Skeletal muscle tissue (tissue), 4 donors: ENCODE data around the gene NUDT6. TPM values are rescaled to one million over a fixed set of nuclear protein-coding genes. Genes with fewer than 3 reads are reported as not detected.

Experiments used
- H3K27ac ChIP-seq: one replicate; pipeline ENCODE4 v1.7.0; 2013; ENCODE audit warnings: mild to moderate bottlenecking, low read depth, low read length, inconsistent platforms
- H3K27me3 ChIP-seq, 3 donors: one replicate each; pipeline ENCODE4 v1.7.0; 2013; ENCODE audit warnings: low read length in 3 of 3; ENCODE audit not compliant: control insufficient read depth in 3 of 3, insufficient read depth in 3 of 3
- H3K36me3 ChIP-seq, 3 donors: one replicate each; pipeline ENCODE4 v1.7.0; 2013; ENCODE audit warnings: low read length in 3 of 3; ENCODE audit not compliant: control insufficient read depth in 3 of 3, insufficient read depth in 3 of 3
- H3K4me1 ChIP-seq, 3 donors: one replicate each; pipeline ENCODE4 v1.7.0; 2013; ENCODE audit warnings: low read length in 3 of 3, mild to moderate bottlenecking in 3 of 3; ENCODE audit not compliant: control insufficient read depth in 3 of 3, insufficient read depth in 3 of 3
- H3K4me3 ChIP-seq, 3 donors: one replicate each; pipeline ENCODE4 v1.7.0; 2013; ENCODE audit warnings: low read length in 3 of 3
- H3K9ac ChIP-seq, 3 donors: one replicate each; pipeline ENCODE4 v1.7.0; 2013; ENCODE audit warnings: low read length in 3 of 3, mild to moderate bottlenecking in 3 of 3, moderate library complexity in 2 of 3, low read depth in 1 of 3
- H3K9me3 ChIP-seq, 3 donors: one replicate each; pipeline ENCODE4 v1.7.0; 2013; ENCODE audit warnings: low read length in 3 of 3; ENCODE audit not compliant: control insufficient read depth in 3 of 3
- total RNA-seq: library from RNA; depleted of rRNA; stranded (reverse); fragments of >200 nt; gene quantifications from one replicate; pipeline ENCODE4 v1.2.3, GENCODE V29; 2014
- donor health status: Osteomylitis.

Gene NUDT6
- total RNA-seq, 1 donor from 2014 or later: 9.9 TPM

DNA sequence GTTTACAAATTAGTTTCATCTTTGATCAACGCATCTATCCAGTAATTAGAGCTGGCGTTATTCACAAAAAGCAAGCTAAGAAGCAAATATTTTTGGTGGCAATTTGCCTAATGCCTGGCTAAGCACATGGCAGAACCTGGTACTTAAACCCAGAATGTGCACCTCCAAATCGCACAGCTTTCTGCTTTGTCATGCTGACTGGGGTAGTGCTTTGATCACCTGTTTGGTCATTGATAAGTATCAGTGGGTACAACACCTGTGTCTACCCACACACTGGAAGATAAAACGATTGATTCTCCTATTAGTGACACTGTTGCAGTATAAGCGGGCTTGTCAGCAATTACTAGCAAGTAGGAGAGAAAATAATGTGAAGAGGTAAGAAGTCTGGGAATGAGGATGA is 1.9 kb downstream of the NUDT6 start:
- Histone ChIP-seq H3K27ac (no peak overlapping the region), H3K36me3 (peaks cover 0 to 2% (median 0%) of the 10 kb centered on the region in 3 donors), H3K9me3 (no peaks in the 10 kb centered on the region), H3K9ac (no peak overlapping the region), H3K4me1 (peaks cover 8 to 13% (median 10%) of the 10 kb centered on the region in 3 donors), H3K27me3 (no peaks in the 10 kb centered on the region), H3K4me3 (no peak overlapping the region)

DNA sequence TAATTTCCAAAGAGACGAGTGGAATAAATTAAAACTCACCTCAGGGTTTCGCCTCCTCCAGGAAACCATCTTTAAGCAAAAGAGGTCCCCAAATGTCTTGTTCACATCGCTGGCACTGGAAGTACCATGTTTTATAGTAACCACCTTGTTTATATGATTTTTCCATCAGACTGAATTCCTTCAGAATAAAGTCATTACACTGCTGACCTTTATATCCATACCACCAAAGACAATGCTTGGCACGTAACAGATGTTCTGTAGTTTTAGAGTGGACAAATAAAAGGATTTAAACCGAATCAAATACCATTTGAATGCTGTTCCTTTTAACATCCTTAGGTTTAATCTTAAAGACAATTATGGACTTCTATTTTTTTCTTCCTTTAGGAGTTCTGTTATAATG is 4.7 kb downstream of the NUDT6 start:
- Histone ChIP-seq H3K4me3 (no peak overlapping the region), H3K36me3 (peaks cover 0 to 9% (median 3%) of the 10 kb centered on the region in 3 donors), H3K9ac (no peak overlapping the region), H3K27me3 (no peaks in the 10 kb centered on the region), H3K4me1 (peaks cover 0 to 7% (median 2%) of the 10 kb centered on the region in 3 donors), H3K27ac (no peak overlapping the region), H3K9me3 (no peaks in the 10 kb centered on the region)

DNA sequence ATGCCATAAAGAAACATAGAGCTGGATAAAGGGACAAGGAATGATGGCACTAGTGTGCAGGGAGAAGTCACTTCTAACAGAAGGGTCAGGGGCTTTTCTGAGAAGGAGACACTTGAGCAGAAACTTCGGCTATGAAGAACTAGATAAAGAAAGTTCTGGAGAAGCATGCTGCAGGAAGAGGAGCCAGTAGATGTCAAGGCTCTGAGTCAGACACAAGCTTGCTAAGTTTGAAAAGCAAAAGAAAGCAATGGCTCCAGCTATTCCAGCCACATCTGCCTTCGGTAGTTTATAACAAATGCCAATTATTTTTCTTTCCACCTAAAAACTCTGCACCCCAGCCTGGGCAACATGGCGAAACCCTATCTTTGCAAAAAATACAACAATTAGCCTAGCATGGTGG is 7.5 kb downstream of the NUDT6 start:
- Histone ChIP-seq H3K27ac (no peak overlapping the region), H3K9ac (no peak overlapping the region), H3K9me3 (no peaks in the 10 kb centered on the region), H3K4me3 (no peak overlapping the region), H3K27me3 (no peaks in the 10 kb centered on the region), H3K36me3 (peaks cover 0 to 14% (median 3%) of the 10 kb centered on the region in 3 donors), H3K4me1 (no peaks in the 10 kb centered on the region)

DNA sequence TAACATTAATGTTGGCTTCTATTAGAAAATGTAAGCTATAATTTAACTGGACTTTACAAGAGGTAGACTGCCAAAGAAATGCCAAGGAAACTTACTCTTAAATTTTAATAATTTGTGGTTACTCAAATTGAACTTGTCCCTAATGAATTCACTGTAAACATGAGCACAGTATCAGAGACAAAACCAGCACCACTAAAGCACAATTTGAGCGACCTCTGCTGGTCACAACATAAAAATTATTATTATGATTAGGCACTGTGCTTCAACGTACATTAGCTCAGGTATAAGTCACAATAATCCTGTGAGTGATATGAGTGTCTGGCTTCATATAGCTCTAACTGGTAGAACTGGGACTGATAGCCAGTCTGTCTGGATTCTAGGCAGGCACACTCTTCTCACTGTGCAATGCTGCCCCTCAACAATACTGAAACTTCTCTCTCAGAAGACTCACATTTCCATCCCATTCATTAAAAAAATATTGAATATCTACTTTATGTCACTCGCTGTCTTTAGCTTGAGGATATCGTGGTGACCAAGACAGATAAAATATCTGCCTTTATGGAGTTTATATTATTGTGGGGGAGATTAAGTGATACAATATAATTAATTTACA is 8.0 kb downstream of the NUDT6 start:
- no peak overlapping the region for H3K27ac ChIP-seq
- no peaks in the 10 kb centered on the region for H3K4me1 ChIP-seq
- H3K9ac ChIP-seq: no peak overlapping the region
- H3K27me3 ChIP-seq: no peaks in the 10 kb centered on the region
- no peak overlapping the region for H3K4me3 ChIP-seq
- no peaks in the 10 kb centered on the region for H3K9me3 ChIP-seq
- peaks cover 0 to 14% (median 6%) of the 10 kb centered on the region in 3 donors for H3K36me3 ChIP-seq

DNA sequence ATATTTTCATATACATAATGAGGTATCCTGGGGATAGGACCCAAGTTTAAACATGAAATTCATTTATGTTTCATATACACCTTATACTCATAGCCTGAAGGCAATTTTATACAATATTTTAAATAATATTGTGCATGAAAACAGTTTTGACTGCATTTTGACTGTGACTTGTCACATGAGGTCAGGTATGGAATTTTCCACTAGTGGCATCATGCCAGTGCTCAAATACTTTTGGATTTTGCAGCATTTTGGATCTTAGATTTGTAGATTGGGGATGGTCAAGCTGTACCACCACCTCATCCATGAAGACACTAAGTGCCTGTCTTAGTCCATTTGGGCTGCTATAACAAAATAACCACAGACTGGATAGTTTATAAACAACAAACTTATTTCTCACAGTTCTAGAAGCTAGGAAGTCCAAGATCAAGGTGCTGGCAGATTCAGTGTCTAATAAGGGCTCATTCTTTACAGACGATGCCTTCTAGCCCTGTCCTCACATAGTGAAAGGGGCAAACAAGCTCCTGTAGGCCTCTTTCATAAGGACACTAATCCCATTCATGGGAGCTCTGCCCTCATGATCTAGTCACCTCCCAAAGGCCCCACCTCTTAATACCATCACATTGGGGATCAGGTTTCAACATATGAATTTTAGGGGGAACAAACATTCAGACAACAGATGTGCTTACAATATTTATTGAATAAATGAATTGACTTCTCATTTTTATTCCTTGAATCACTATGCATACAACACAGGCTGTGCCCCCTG is 9.4 kb downstream of the NUDT6 start:
- Histone ChIP-seq H3K4me3 (no peak overlapping the region), H3K9ac (no peak overlapping the region), H3K27ac (no peak overlapping the region), H3K4me1 (no peaks in the 10 kb centered on the region), H3K36me3 (peaks cover 0 to 14% (median 6%) of the 10 kb centered on the region in 3 donors), H3K27me3 (no peaks in the 10 kb centered on the region), H3K9me3 (no peaks in the 10 kb centered on the region)

DNA sequence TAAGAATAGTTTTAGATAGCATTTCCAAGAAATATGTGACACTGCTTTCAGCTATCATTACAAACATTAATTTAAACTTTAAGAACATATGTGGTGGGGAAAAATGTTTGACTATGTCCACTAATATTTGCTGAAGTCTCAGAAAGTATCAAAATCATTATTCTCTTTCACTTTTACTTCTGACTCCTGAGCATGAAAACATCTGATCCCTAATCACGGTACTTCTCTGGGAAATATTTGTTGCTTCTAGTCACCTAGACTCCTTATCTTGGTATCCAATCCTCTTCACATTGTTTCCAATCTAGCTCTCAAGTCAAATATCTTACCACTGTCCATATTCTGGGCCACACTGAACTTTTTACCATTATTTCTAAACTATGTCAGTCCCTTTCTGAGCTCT is 10.8 kb downstream of the NUDT6 start:
- H3K4me1 ChIP-seq: no peaks in the 10 kb centered on the region
- H3K27me3 ChIP-seq: no peaks in the 10 kb centered on the region
- peaks cover 0 to 12% (median 6%) of the 10 kb centered on the region in 3 donors for H3K36me3 ChIP-seq

DNA sequence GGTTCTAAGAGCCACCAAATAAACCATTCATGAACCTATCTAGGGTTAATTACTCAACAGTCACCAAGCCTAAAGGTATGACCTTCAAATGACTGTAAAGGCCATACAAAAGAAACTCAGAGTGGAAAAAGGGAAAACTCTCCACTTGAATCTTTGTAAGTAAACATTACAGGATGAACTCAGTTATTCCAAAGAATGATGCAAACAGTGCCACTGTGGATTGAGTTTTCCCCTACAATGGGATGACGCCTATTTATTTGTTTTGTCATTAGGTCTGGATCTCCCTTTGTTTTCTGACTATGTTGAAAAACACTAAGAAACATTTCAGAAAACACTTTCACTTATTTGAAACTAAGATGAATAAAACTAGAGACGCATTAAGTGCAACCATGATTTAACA is 12.7 kb downstream of the NUDT6 start:
- no peak overlapping the region for H3K9ac ChIP-seq

More for the DNA sequence above, 10.8 kb downstream of the NUDT6 start:
- Histone ChIP-seq H3K9ac (no peak overlapping the region), H3K9me3 (no peaks in the 10 kb centered on the region), H3K27ac (no peak overlapping the region), H3K4me3 (no peak overlapping the region)

DNA sequence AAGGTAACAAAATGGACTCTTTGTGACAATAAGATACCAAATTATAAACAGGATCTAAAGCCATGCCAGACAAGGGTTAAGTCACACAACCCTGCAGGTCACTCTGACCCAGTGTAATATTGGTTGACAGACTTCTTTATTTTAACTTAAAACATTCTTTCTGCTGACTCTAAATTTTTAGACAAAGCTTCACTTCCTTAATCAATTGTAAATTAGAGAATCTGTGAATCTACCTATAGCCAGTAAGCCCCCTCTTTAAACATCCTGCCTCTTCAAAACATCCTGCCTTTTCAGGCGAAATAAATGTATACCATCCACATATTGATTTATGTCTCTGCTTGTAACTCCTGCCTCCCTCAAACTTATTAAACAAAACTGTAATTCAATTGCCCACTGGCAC is 14.2 kb downstream of the NUDT6 start:
- Histone ChIP-seq H3K4me1 (no peaks in the 10 kb centered on the region), H3K9ac (no peak overlapping the region), H3K27me3 (no peaks in the 10 kb centered on the region), H3K27ac (no peak overlapping the region), H3K4me3 (no peak overlapping the region), H3K36me3 (peaks cover 0 to 11% (median 6%) of the 10 kb centered on the region in 3 donors), H3K9me3 (no peaks in the 10 kb centered on the region)

More for the DNA sequence above, 12.7 kb downstream of the NUDT6 start:
- Histone ChIP-seq H3K4me3 (no peak overlapping the region), H3K36me3 (peaks cover 0 to 8% (median 6%) of the 10 kb centered on the region in 3 donors), H3K27ac (no peak overlapping the region), H3K27me3 (no peaks in the 10 kb centered on the region), H3K9me3 (no peaks in the 10 kb centered on the region), H3K4me1 (no peaks in the 10 kb centered on the region)

DNA sequence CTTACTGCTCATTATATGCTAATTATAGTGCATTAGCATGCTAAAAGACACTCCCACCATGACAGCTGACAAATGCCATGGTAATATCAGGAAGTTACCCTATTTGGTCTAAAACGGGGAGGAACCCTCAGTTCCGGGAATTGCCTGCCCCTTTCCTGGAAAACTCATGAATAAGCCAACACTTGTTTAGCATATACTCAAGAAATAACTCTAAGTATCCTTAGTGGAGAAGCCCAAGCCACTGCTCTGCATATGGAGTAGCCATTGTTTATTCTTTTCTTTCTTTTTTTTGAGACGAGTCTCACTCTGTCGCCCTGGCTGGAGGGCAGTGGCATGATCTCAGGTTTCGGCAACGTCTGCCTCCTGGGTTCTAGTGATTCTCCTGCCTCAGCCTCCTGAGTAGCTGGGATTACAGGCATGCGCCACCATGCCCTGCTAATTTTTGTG is 15.5 kb downstream of the NUDT6 start:
- Histone ChIP-seq H3K27ac (no peak overlapping the region), H3K36me3 (peaks cover 2 to 10% (median 5%) of the 10 kb centered on the region in 3 donors), H3K4me1 (no peaks in the 10 kb centered on the region), H3K27me3 (no peaks in the 10 kb centered on the region), H3K9ac (no peak overlapping the region), H3K9me3 (no peaks in the 10 kb centered on the region), H3K4me3 (no peak overlapping the region)

DNA sequence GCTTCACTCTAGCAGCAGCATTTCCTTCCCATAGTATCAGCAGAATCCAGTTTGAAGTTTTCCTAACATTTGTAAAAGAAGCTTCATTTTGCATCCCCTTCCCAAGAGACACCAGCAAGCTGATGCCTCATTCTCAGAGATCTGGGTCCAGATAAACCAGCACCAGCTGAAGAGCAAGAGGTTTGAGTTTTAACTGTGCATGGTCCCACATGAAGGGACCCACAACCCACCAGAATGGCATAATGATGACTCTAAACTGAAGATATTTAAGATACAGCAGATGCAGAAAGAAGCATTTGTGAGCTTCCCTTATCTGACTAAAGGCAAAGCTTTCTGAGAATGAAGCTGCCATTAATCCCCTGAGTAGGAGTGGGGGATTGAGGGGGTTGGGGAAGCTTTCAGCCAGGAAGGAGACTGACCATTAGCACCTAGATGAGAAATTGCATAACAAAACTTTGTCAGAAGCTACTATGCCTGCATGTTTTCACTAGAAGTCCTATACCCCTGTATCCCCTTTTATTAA is 18.6 kb downstream of the NUDT6 start:
- peaks cover 0 to 5% (median 5%) of the 10 kb centered on the region in 3 donors for H3K36me3 ChIP-seq
- no peaks in the 10 kb centered on the region for H3K9me3 ChIP-seq
- no peaks in the 10 kb centered on the region for H3K4me1 ChIP-seq

More for the DNA sequence above, 18.6 kb downstream of the NUDT6 start:
- Histone ChIP-seq H3K27me3 (no peaks in the 10 kb centered on the region), H3K27ac (no peak overlapping the region), H3K4me3 (no peak overlapping the region), H3K9ac (no peak overlapping the region)
